IMR-90 (cell line): ENCODE results near the gene SFTPD. TPM values are rescaled to one million over a fixed set of nuclear protein-coding genes. Genes with fewer than 3 reads are reported as not detected.

Experiments
- ATAC-seq: fragments of 200-7000 bp; cut with Tn5 transposase; 2 replicates; pipeline ENCODE4 v1.9.1; 2020; ENCODE audit warnings: low read depth, mild to moderate bottlenecking, moderate library complexity
- BruUV-seq: library from RNA; stranded (reverse); fragments of 400-500 nt; replicated peaks from 2 replicates; lab custom pipeline; 2021; lab: Mats Ljungman, UMichigan
- CTCF ChIA-PET: fragments of 300-600 bp; formaldehyde crosslinking; extraction: SDS; loops from one replicate; lab custom pipeline; 2021; ENCODE audit warnings: antibody characterized with exemption; lab: Yijun Ruan, JAX
- POLR2A ChIA-PET: fragments of 300-600 bp; sonication (Branson Sonifier 250); formaldehyde crosslinking; loops from one replicate; lab custom pipeline; 2022; ENCODE audit warnings: antibody characterized with exemption; ENCODE audit not compliant: unreplicated experiment; lab: Charles Lee
- DNase-seq: peaks from one replicate; pipeline ENCODE4 v3.0.0; 2013
- H2AFZ ChIP-seq: replicated peaks from 2 replicates; pipeline ENCODE3; 2013; ENCODE audit warnings: low read length, mild to moderate bottlenecking; ENCODE audit not compliant: poor library complexity
- H2AK5ac ChIP-seq: 2 replicates; pipeline ENCODE4 v1.6.1; 2013; ENCODE audit warnings: low read depth, low read length, inconsistent platforms
- H2AK9ac ChIP-seq: replicated peaks from 2 replicates; pipeline ENCODE3; 2013; ENCODE audit warnings: mild to moderate bottlenecking, low read depth, low read length, moderate library complexity; ENCODE audit not compliant: poor library complexity
- H2BK120ac ChIP-seq: 2 replicates; pipeline ENCODE4 v1.6.1; 2013; ENCODE audit warnings: low read depth, low read length, inconsistent platforms
- H2BK15ac ChIP-seq: 3 replicates; pipeline ENCODE4 v1.6.1; 2013; ENCODE audit warnings: low read depth, low read length, inconsistent platforms
- H2BK20ac ChIP-seq: 2 replicates; pipeline ENCODE4 v1.6.1; 2013; ENCODE audit warnings: low read depth, mild to moderate bottlenecking, inconsistent platforms, low read length, moderate library complexity
- H2BK5ac ChIP-seq: 2 replicates; pipeline ENCODE4 v1.6.1; 2013; ENCODE audit warnings: mild to moderate bottlenecking, low read depth, low read length, inconsistent platforms; ENCODE audit not compliant: poor library complexity, severe bottlenecking
- H3K14ac ChIP-seq: replicated peaks from 2 replicates; pipeline ENCODE4 v1.6.1; 2013; ENCODE audit warnings: low read depth, low read length, inconsistent platforms
- H3K18ac ChIP-seq: 2 replicates; pipeline ENCODE4 v1.6.1; 2013; ENCODE audit warnings: low read depth, low read length, control low read depth
- H3K23ac ChIP-seq: 2 replicates; pipeline ENCODE4 v1.6.1; 2013; ENCODE audit warnings: low read depth, low read length, inconsistent platforms
- H3K27ac ChIP-seq: 2 replicates; pipeline ENCODE4 v1.5.1; 2013; ENCODE audit warnings: mild to moderate bottlenecking, control low read depth, low read length; ENCODE audit not compliant: insufficient read depth
- H3K27me3 ChIP-seq: 2 replicates; pipeline ENCODE4 v1.6.1; 2013; ENCODE audit warnings: low read length; ENCODE audit not compliant: control insufficient read depth, insufficient read depth
- H3K36me3 ChIP-seq: 2 replicates; pipeline ENCODE4 v1.6.1; 2013; ENCODE audit warnings: low read length, mixed read lengths; ENCODE audit not compliant: control insufficient read depth, insufficient read depth
- H3K4ac ChIP-seq: 2 replicates; pipeline ENCODE4 v1.6.1; 2013; ENCODE audit warnings: low read depth, low read length, inconsistent platforms
- H3K4me1 ChIP-seq: 2 replicates; pipeline ENCODE4 v1.6.1; 2013; ENCODE audit warnings: low read length, mixed read lengths; ENCODE audit not compliant: control insufficient read depth, insufficient read depth
- H3K4me2 ChIP-seq: 2 replicates; pipeline ENCODE4 v1.6.1; 2013; ENCODE audit warnings: low read depth, mild to moderate bottlenecking, control low read depth, low read length, moderate library complexity
- H3K4me3 ChIP-seq: 2 replicates; pipeline ENCODE4 v1.5.1; 2013; ENCODE audit warnings: low read depth, mild to moderate bottlenecking, control low read depth, low read length, moderate library complexity; ENCODE audit not compliant: insufficient read depth
- H3K56ac ChIP-seq: 2 replicates; pipeline ENCODE4 v1.6.1; 2013; ENCODE audit warnings: low read length, inconsistent platforms; ENCODE audit not compliant: insufficient read depth; ENCODE audit errors: extremely low read depth
- H3K79me1 ChIP-seq, 2 experiments: 2 replicates each; pipeline ENCODE4 v1.6.1; 2013; ENCODE audit warnings: low read length in 2 of 2, inconsistent platforms in 1 of 2, low read depth in 1 of 2
- H3K9ac ChIP-seq: 2 replicates; pipeline ENCODE4 v1.6.1; 2013; ENCODE audit warnings: low read depth, low read length, control low read depth
- H3K9me1 ChIP-seq: 2 replicates; pipeline ENCODE4 v1.6.1; 2013; ENCODE audit warnings: low read length, inconsistent platforms; ENCODE audit not compliant: insufficient read depth
- H3K9me3 ChIP-seq: 2 replicates; pipeline ENCODE4 v1.6.1; 2013; ENCODE audit warnings: low read length; ENCODE audit not compliant: control insufficient read depth, insufficient read depth
- H4K20me1 ChIP-seq: 2 replicates; pipeline ENCODE4 v1.6.1; 2013; ENCODE audit warnings: low read length, inconsistent platforms; ENCODE audit not compliant: insufficient read depth
- H4K5ac ChIP-seq: 2 replicates; pipeline ENCODE4 v1.6.1; 2013; ENCODE audit warnings: mild to moderate bottlenecking, low read depth, low read length, control low read depth
- H4K8ac ChIP-seq, 2 experiments: 2 replicates each; pipeline ENCODE4 v1.6.1; 2013; ENCODE audit warnings: low read depth in 2 of 2, low read length in 2 of 2, control low read depth in 1 of 2, inconsistent platforms in 1 of 2
- H4K91ac ChIP-seq: 2 replicates; pipeline ENCODE4 v1.6.1; 2013; ENCODE audit warnings: low read depth, low read length, inconsistent platforms; ENCODE audit not compliant: insufficient read depth
- CHD1 ChIP-seq: IDR thresholded peaks from 2 replicates; pipeline ENCODE4 v1.6.1; 2012; ENCODE audit warnings: low read depth, low read length, improper control_type of control experiment
- FOS ChIP-seq: fragments of 150-350 bp; IDR thresholded peaks from 2 replicates; pipeline ENCODE4 v1.6.1; 2016; ENCODE audit warnings: low read depth, low read length
- MAZ ChIP-seq: IDR thresholded peaks from 2 replicates; pipeline ENCODE4 v1.6.1; 2012; ENCODE audit warnings: low read depth, mild to moderate bottlenecking, low read length, improper control_type of control experiment, moderate library complexity, borderline replicate concordance
- POLR2A ChIP-seq: IDR thresholded peaks from 2 replicates; pipeline ENCODE4 v1.6.1; 2012; ENCODE audit warnings: mild to moderate bottlenecking, low read depth, low read length
- RAD21 ChIP-seq: IDR thresholded peaks from 2 replicates; pipeline ENCODE4 v1.6.1; 2012; ENCODE audit warnings: low read length, improper control_type of control experiment
- SMC3 ChIP-seq: fragments of 150-350 bp; IDR thresholded peaks from 2 replicates; pipeline ENCODE4 v1.6.1; 2016; ENCODE audit warnings: low read depth, mild to moderate bottlenecking, antibody characterized with exemption, low read length, moderate library complexity
- dilution Hi-C: fragments of 300-500 bp; cut with HindIII; formaldehyde crosslinking; loops from one replicate; pipeline ENCODE4 v1.14.3; 2018; ENCODE audit warnings: low sequenced_read_pairs; ENCODE audit not compliant: unreplicated experiment
- in situ Hi-C: fragments of 300-500 bp; cut with MboI; formaldehyde crosslinking; loops from 3 replicates; pipeline ENCODE4 v1.14.3; 2019; ENCODE audit warnings: low sequenced_read_pairs, inconsistent platforms, mixed read lengths
- intact Hi-C: fragments of 100-400 bp; cut with micrococcal nuclease; formaldehyde crosslinking; loops from 2 replicates; pipeline ENCODE4 v1.10.0; 2022
- polyA plus RNA-seq, 3 experiments: library from polyadenylated mRNA; depleted of rRNA; stranded (reverse); fragments of >200 nt; gene quantifications; 2 replicates each; pipeline ENCODE4 v1.2.3, GENCODE V29; 2012; ENCODE audit warnings: low replicate concordance in 1 of 3
- total RNA-seq: library from RNA; depleted of rRNA; stranded (reverse); fragments of >200 nt; gene quantifications from 2 replicates; pipeline ENCODE4 v1.2.3, GENCODE V29; 2012
- TF ChIP-seq, protein P1 (sequence below): fragments of 150-350 bp; IDR thresholded peaks from 2 replicates; pipeline ENCODE4 v1.6.1; 2016; ENCODE audit warnings: low read depth, mild to moderate bottlenecking, low read length, moderate library complexity, borderline replicate concordance

Gene SFTPD
- total and polyA plus RNA-seq, 2 of the 4 experiments (the other 2 are of a cell fraction) = not detected

DNA sequence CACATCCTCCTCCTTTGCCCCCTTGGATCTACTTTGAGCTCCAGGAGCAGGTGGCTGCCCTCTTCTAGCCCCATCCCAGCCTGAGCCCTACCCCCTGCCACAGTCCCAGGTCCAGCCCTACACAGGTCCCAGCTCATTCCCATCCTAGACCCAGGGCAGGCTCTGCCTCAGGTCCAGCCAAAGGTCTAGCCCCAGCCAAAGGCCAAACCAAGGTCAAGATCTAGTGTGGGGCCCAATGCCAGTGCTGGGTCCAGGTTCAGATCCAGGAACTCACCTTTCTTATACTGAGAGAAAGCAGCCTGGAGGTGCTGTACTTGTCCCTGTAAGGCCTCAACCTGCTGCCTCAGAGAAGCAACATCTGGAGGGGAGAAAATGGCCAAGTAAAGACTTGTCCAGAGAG, 8.5 kb downstream of the SFTPD start:
- TF ChIP-seq RAD21 (no peak), SMC3 (no peak), POLR2A (no peak), MAZ (no peak), FOS (no peak), CHD1 (no peak)
- TF ChIP-seq, protein P1, sequence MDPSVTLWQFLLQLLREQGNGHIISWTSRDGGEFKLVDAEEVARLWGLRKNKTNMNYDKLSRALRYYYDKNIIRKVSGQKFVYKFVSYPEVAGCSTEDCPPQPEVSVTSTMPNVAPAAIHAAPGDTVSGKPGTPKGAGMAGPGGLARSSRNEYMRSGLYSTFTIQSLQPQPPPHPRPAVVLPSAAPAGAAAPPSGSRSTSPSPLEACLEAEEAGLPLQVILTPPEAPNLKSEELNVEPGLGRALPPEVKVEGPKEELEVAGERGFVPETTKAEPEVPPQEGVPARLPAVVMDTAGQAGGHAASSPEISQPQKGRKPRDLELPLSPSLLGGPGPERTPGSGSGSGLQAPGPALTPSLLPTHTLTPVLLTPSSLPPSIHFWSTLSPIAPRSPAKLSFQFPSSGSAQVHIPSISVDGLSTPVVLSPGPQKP = no peak
- no peak overlapping the region for H4K5ac ChIP-seq
- in situ Hi-C loops = no loop called here

More for the DNA sequence above, 8.5 kb downstream of the SFTPD start:
- H2BK15ac ChIP-seq = no peak overlapping the region
- H3K9me3 ChIP-seq = no peaks in the 10 kb centered on the region
- no peak overlapping the region for H3K27ac ChIP-seq
- no peaks in the 10 kb centered on the region for H3K4me1 ChIP-seq
- no peak overlapping the region for H3K23ac ChIP-seq
- no peak overlapping the region for H2BK5ac ChIP-seq
- no peak overlapping the region for H4K8ac ChIP-seq
- H2BK120ac ChIP-seq = no peak overlapping the region
- no peak overlapping the region for H3K4ac ChIP-seq
- CTCF ChIA-PET = no interaction called here
- ATAC-seq (no peak), DNase-seq (no peak)
- no peak overlapping the region for H2BK20ac ChIP-seq
- H3K9me1 ChIP-seq = no peaks in the 10 kb centered on the region
- no peak overlapping the region for H2AK9ac ChIP-seq
- no TSS peak for BruUV-seq
- no peak overlapping the region for H3K56ac ChIP-seq
- dilution Hi-C loops (no loop called here), intact Hi-C loops (no loop called here)
- no peak overlapping the region for H3K18ac ChIP-seq
- H3K4me2 ChIP-seq = no peak overlapping the region
- no peaks in the 10 kb centered on the region for H3K36me3 ChIP-seq
- no peak overlapping the region for H3K9ac ChIP-seq
- H3K14ac ChIP-seq = no peak overlapping the region
- POLR2A ChIA-PET = no interaction called here
- H2AFZ ChIP-seq = no peak overlapping the region
- H3K27me3 ChIP-seq = peaks cover 32% of the 10 kb centered on the region
- H4K91ac ChIP-seq = no peak overlapping the region
- no peak overlapping the region for H2AK5ac ChIP-seq
- H3K79me1 ChIP-seq = no peaks in the 10 kb centered on the region
- H4K20me1 ChIP-seq = no peaks in the 10 kb centered on the region
- no peak overlapping the region for H3K4me3 ChIP-seq
